HFFc6 (cell line): ENCODE data around the gene NUBP2. TPM values are rescaled to one million over a fixed set of nuclear protein-coding genes. Genes with fewer than 3 reads are reported as not detected.

Experiments used
- DNase-seq: peaks from one replicate; pipeline ENCODE4 v3.0.0-alpha.2; 2018
- H3K27ac Mint-ChIP-seq: 2 replicates; pipeline ENCODE4 v1.8.0; 2020; ENCODE audit warnings: mild to moderate bottlenecking, mixed read lengths
- H3K27me3 Mint-ChIP-seq: 2 replicates; pipeline ENCODE4 v1.8.0; 2021; ENCODE audit warnings: mild to moderate bottlenecking, moderate library complexity, mixed read lengths; ENCODE audit not compliant: insufficient read depth
- H3K36me3 Mint-ChIP-seq: 2 replicates; pipeline ENCODE4 v1.8.0; 2021; ENCODE audit warnings: low read depth, mixed read lengths
- H3K4me1 Mint-ChIP-seq: 2 replicates; pipeline ENCODE4 v1.8.0; 2020; ENCODE audit warnings: low read depth, mixed read lengths
- H3K4me3 Mint-ChIP-seq: 2 replicates; pipeline ENCODE4 v1.8.0; 2020; ENCODE audit warnings: mild to moderate bottlenecking, moderate library complexity, mixed read lengths
- H3K9me3 Mint-ChIP-seq: 2 replicates; pipeline ENCODE4 v1.8.0; 2020; ENCODE audit warnings: mild to moderate bottlenecking, mixed read lengths
- total RNA-seq, 6 experiments: library from RNA; stranded (reverse); fragmentation: NEBNext Ultra II Directional; extraction: Animal tissue kit (Norgen Biotek cat#: 25700); gene quantifications; 2 replicates in 1 of 6; 3 replicates in 5 of 6; pipeline ENCODE4 v1.2.3, GENCODE V29; 2021
- TF ChIP-seq, protein P1 (sequence below): fragments of 200-600 bp; sonication (generic); IDR thresholded peaks from 2 replicates; pipeline ENCODE4 v1.5.0; 2021; ENCODE audit warnings: antibody characterized with exemption, mild to moderate bottlenecking

NUBP2 gene
- total RNA-seq, 6 experiments from 2014 or later: 41.5 to 53.8 (median 43.5) TPM

DNA sequence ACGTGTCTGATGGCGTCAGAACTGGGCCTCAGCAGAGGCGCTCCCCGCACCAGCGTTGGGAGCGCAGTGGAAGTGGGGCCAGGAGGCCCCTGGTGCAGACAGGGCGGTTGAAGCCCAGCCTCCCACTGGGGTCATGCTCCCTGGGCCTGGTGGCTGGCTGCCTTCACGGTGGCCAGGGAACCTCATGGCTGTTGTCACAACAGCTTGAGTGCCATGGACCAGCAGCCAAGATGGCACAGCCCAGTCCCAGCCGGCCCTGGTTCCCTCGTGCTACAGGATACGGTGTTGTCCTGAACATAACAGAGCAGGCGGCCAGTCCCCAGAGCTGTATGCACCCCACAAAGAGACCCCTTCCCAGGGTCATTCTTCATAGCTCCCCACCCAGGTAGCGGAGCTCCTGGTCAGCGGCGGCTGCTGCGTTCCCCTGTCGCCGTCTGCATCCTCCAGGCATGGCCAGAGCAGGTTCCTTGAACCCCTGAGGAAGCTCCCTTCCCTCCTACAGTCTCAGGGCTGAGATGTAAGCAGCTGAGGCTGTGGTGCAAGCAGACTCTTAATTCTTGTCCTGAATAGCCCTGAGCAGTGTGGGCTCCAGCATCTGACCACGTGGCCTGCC lies 41.1 kb upstream of the NUBP2 start:
- no peak overlapping the region for H3K4me3 Mint-ChIP-seq
- peaks cover 5% of the 10 kb centered on the region for H3K36me3 Mint-ChIP-seq
- DNase-seq: no peak
- H3K4me1 Mint-ChIP-seq: peaks cover 21% of the 10 kb centered on the region
- no peak overlapping the region for H3K27ac Mint-ChIP-seq
- no peaks in the 10 kb centered on the region for H3K27me3 Mint-ChIP-seq
- TF ChIP-seq, protein P1, sequence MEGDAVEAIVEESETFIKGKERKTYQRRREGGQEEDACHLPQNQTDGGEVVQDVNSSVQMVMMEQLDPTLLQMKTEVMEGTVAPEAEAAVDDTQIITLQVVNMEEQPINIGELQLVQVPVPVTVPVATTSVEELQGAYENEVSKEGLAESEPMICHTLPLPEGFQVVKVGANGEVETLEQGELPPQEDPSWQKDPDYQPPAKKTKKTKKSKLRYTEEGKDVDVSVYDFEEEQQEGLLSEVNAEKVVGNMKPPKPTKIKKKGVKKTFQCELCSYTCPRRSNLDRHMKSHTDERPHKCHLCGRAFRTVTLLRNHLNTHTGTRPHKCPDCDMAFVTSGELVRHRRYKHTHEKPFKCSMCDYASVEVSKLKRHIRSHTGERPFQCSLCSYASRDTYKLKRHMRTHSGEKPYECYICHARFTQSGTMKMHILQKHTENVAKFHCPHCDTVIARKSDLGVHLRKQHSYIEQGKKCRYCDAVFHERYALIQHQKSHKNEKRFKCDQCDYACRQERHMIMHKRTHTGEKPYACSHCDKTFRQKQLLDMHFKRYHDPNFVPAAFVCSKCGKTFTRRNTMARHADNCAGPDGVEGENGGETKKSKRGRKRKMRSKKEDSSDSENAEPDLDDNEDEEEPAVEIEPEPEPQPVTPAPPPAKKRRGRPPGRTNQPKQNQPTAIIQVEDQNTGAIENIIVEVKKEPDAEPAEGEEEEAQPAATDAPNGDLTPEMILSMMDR: no peak
- no peaks in the 10 kb centered on the region for H3K9me3 Mint-ChIP-seq

DNA sequence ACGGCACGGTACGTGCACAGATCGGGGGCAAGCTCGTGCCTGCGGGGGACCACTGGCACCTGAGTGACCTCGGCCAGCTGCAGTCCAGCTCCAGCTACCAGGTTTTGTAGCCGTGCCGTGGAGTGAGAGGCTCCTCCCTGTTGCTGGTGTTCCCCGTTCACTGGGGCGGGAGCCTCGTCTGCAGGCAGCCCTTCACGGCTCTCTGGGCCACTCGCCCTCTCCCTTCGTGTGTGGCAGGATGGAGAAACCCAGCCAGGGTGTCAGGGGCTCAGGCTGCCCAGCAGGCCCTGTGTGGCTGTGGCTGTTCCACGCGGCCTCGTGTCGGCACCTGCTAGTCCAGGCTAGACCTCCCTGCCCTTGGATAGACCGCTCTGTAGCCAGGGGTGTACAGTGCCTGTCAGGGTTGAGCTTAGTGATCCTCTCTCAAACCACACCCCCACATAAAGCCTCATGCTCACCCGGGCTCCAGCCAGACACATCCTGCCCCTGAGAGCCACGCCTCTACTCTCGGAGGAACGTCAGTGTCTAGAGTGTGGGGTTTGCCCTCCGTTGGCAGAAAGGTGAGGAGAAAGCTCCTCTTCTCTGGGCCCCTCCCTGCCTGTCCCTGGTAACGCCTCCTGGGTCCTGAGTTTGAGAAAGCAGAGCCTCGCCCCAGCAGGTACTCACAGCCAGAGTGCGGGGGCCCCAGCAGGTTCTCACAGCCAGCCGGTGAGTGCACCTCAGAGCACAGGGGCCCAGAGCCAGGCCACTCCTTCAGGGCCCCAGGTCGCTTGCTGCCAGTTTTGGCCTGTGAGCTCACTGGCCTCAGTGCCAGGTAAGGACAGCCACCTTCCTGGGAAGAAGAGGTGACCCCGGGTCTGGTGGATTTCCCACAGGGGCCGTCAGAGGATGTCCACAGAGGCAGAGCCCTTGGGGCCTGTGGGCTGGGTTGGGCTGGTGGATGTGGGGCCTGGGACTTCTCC lies 39.1 kb upstream of the NUBP2 start:
- Mint-ChIP-seq H3K27me3 (peaks cover 2% of the 10 kb centered on the region; the same call in 1 of the 2 replicates), H3K36me3 (peaks cover 5% of the 10 kb centered on the region), H3K9me3 (no peaks in the 10 kb centered on the region), H3K4me1 (peaks cover 21% of the 10 kb centered on the region), H3K27ac (no peak overlapping the region), H3K4me3 (no peak overlapping the region)
- no peak for DNase-seq
- TF ChIP-seq, protein P1: no peak

DNA sequence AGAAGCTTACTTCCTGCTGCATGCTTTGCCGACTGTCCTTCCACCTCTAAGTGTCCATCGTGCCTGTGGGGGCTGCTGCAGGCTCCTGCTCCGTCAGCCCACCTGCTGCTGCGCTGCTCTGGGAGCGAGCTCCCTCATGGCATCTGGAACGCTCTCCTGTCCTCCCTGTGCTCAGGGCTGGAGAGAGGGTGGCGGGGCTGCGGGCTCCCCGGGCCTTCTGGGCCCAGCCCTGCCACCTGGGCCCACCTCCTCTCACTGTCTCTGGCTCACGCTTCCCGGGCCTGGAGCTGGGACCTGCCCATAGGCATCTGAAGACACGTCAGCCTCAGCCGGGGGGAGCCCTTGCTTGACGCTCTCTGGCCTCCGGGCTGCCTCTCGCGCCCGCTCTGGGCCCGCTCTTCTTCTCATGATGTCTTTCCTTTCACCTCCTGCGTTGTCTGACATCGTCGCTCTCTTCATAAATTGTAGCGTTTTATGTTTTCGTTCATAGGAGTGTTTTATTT lies 38.4 kb upstream of the NUBP2 start:
- H3K27me3 Mint-ChIP-seq: peaks cover 2% of the 10 kb centered on the region; the same call in 1 of the 2 replicates
- peaks cover 22% of the 10 kb centered on the region for H3K4me1 Mint-ChIP-seq
- H3K4me3 Mint-ChIP-seq: no peak overlapping the region
- peaks cover 5% of the 10 kb centered on the region for H3K36me3 Mint-ChIP-seq
- H3K9me3 Mint-ChIP-seq: no peaks in the 10 kb centered on the region
- no peak overlapping the region for H3K27ac Mint-ChIP-seq
- no peak for DNase-seq
- TF ChIP-seq, protein P1: no peak

DNA sequence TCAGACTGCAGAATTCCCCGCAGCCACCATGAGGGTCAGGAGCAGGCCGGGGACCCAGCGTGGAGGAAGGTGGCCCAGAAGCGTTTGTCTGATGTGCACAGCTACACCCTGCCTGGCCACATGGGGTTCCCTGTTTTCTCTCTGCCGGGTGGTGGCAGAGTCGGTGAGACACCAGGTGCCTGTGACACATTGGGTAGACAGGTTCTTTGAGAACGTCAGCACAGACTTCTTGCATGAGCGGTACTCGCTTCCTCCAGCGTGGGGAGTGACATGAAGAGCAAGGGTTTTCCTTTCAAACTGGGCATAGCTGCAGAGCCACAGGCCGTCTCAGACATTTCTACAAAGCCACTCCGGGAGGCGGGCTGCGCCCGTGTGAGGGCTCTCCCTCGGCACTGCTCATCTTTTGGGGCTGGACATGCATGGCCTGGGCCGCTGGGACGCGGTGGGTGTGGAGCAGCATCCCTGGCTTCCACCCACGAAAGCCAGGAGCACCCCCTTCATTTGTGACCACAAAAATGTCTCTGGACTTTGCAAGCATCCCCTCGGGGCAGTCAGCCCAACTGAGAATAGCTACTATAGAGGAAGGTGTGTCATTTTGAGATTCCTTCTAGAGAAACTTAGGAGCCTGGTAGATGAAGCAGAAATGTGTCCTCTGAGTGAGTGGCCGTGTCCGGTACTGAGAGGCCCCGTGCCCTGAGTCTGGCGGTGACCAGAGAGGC lies 37.4 kb upstream of the NUBP2 start:
- H3K9me3 Mint-ChIP-seq: no peaks in the 10 kb centered on the region
- peaks cover 28% of the 10 kb centered on the region for H3K4me1 Mint-ChIP-seq
- H3K4me3 Mint-ChIP-seq: peak overlapping the region; percentile 82
- peaks cover 2% of the 10 kb centered on the region; the same call in 1 of the 2 replicates for H3K27me3 Mint-ChIP-seq
- DNase-seq: peak; percentile 93
- TF ChIP-seq, protein P1: peak; percentile 32
- peaks cover 5% of the 10 kb centered on the region for H3K36me3 Mint-ChIP-seq
- H3K27ac Mint-ChIP-seq: peak overlapping the region; percentile 96
